ENCODE data around the gene PRKG1.
"Not testable (repeated sequence)": the region's sequence is repeated elsewhere in the genome, so short reads cannot be mapped to it uniquely, and the experiment has no call there.

The PRKG1 gene

DNA sequence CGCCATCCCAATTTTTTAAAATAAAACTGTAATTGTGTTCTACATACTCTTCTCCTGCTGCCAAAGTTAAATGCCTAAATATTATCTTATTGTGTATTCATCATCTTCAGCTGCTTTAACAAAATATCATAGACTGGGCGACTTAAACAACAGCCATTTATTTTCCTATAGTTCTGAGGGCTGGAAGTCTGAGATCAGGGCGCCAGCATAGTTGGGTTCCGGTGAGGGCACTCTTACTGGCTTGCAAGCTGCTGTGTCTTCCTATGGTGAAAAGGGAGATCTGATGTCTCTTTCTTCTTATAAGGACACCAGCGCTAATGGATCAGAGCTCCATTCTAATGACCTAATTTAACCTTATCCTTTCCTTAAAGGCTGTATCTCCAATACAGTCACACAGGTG, 594.8 kb downstream of the PRKG1 start:
- no peak for DNase-seq

DNA sequence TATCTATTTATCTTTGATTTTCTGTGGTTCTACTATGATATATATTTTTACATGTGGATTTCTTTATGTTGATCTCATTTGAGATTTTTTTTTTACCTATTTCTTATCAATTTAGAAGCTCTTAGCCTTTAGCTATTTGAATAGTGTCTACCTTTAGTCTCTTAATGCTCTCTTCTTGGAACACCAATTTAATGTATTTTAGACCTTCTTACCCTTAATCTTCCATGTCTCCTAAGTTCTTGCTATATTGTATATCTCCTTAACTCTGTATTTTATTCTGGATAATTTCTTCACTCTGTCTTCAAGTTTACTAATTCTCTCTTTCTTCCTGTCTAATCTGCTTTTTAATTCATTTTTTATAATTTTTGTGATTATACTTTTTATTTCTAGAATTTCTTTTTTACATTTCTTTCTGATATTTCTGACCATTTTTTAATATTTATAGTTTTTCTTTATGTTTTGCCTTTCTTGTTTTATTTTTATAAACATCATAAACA, 597.8 kb downstream of the PRKG1 start:
- DNase-seq: no peak

DNA sequence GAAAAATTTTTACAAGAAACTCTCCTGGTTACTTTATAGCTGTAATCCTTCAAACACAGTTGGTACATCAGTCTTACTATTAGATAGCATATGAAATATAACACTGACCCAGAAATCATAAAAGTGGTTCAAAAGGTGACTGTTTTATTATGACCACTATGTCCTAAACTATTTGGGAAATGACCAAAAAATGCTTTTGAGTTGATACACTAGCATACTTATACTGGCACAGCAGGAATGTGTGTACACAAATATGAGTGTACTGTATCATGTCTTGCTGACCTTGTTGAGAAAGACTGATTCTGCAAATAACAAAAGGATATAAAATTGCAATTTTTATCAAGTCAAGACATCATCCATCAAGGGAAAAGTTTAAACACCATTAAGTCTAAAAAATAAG, 600.8 kb downstream of the PRKG1 start:
- DNase-seq: no peak

DNA sequence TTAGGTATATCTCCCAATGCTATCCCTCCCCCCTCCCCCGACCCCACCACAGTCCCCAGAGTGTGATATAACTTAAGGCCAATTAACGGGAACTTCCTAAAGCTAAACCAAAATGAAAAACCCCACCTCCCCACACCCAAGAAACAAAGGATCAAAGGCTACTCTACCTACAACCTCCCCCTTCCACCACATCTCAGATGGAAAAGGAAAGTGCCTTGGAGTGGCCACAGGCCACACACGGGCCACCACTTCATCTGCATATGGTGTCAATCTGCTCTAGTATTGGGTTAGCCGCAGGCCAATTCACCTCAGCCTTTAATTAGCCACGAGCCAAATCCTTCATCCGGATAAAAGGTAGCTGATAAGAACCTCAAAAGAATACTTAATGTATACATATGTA, 605.6 kb downstream of the PRKG1 start:
- DNase-seq: no peak

DNA sequence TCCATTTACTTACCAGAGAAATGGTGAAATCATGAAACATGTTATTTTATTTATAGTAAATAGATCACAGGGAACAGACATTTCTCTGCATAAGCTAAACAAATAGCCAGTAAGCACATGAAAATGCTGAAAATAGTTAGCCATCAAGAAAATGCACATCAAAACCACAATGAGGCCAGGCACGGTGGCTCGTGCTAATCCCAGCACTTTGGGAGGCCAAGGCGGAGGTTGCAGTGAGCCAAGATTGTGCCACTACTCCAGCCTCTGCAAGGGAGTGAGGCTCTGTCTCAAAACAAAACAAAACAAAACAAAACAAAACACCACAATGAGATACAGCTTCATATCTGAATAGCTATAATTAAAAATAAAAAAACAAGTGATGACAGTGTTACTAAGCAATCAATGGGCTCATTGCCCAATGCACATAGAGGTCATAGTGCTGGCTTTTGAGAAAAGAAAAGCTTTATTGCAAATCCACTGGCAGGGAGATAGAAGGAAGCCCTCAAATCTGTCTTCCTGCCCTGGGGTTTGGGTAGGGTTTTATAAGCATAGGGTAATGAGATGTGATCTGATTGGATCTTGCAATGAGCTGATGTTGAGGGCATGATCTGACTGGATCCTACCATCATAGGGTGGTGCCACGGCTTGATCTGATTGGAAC, 608.9 kb downstream of the PRKG1 start:
- no peak for DNase-seq

GRCh38 chr10:51685768-51686167, 611.5 kb downstream of the PRKG1 start:
- no peak for DNase-seq

DNA sequence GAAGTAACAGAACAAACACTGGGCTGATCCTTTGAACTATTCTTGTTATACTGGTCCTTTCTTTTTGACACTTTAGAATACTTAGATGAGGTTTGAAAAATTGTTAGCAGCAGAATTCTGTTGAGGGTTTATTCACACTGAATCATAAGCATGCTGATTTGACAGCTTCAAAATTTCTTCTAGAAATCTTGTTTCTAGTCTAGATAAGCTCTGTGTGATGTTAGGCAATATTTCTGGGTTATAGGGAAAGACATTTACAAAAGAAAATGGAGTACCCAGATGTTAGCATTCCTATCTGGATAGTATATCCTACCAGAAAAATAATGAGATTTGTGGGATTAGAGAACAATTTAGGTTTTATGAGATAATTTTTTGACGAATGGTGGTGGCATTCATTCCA, 613.0 kb downstream of the PRKG1 start:
- no peak for DNase-seq

- DNase-seq: not testable (repeated sequence)
These were observed 614.5 kb downstream of the PRKG1 start for GRCh38 chr10:51688826-51689225.

- no peak for DNase-seq
These were observed 615.2 kb downstream of the PRKG1 start for GRCh38 chr10:51689536-51689935.

- no peak for DNase-seq
These were observed 616.8 kb downstream of the PRKG1 start for GRCh38 chr10:51691135-51691534.

- no peak for DNase-seq
These were observed 619.9 kb downstream of the PRKG1 start for GRCh38 chr10:51694086-51694768.

DNA sequence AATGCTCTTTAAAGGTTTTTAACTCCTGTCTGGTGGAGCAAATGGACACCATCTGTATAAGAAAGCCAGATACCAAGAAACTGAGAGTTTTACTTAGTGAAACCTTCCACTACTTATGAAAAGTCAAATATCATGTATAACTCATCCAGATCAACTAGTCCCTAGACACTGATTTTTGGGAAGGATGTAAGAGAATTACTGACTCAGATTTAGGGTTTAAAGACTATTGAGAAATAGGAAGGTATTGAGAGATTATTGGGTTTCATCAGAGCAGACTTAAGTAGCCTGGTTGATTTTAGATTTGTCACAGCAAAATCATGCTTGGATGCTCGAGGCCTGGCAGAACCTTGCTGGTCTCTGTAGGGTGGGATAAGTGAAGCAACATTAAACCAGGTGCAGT, 622.0 kb downstream of the PRKG1 start:
- DNase-seq: no peak

- DNase-seq: no peak
These were observed 624.3 kb downstream of the PRKG1 start for GRCh38 chr10:51698473-51699063.

DNA sequence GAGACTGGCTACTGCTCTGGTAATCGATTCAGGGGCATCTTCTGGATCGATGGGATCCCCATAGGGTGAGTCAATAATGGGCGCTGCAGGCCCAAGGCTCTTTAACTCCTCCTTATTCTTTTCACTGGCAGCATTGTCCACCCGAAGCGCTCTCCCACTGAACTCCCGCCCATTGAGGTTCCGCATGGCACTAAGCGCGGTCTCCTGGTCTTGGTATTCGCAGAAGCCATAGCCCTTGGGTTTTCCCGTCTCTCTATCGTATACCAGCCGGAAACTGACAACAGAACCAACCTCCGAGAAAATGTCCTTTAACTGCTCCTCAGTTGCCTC, 624.8 kb downstream of the PRKG1 start:
- peak; percentile 9 for DNase-seq

GRCh38 chr10:51699475-51700227, 625.4 kb downstream of the PRKG1 start, which contains the start of gene CSTF2T:
CSTF2T (minus strand) TSS chr10:51699595; CDS start chr10:51699549, 46 bp downstream.
- DNase-seq: peak; percentile 74

DNA sequence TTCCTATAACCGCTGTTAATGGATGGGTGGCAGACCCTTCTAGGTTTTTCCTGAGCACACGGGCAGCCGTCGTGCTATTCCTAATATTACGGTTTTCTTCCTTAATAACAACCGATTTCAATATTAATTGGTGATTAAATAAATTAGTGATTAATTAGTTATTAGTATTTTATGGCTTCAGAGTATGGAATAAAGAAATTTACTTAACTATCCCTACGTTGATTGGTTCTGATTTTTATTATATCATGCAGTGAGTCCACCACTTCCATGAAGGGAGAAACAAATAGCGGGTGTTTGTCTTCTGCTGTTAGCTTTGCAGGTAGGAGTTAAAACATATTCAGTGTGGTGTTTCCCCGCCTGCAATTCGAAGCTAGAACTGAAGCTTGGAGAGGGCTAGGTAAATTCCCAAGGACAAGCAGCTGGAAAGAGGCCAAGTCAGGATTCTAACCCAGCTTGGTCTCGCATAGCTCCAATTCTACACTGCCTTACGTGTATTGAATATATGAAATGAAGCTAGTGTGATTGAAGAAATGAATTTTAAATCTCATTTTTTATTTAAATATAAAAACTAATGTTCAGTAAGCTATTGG, 626.0 kb downstream of the PRKG1 start:
- DNase-seq: peak; percentile 26

- DNase-seq: no peak
These were observed 631.5 kb downstream of the PRKG1 start for GRCh38 chr10:51705774-51706173.

DNA sequence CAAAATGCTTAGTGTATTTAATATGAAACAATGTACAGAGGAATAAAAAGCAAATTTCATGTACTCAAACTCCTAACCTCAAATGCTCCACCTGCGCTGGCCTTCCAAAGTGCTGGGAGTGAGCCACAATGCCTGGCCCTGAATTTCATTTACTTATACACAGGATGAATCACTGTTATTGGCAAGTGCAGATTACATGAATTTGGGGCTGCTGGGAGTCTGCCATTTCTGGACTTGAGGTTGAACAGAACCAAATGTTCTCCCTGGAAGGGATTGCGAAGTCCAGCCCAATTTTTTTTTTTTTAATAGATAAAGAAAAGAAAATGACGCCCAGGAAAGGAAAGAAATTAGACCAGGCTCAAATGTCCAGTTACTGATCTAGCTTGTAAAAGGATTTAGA, 631.9 kb downstream of the PRKG1 start:
- DNase-seq: no peak

GRCh38 chr10:51707392-51707791, 633.1 kb downstream of the PRKG1 start:
- no peak for DNase-seq

DNA sequence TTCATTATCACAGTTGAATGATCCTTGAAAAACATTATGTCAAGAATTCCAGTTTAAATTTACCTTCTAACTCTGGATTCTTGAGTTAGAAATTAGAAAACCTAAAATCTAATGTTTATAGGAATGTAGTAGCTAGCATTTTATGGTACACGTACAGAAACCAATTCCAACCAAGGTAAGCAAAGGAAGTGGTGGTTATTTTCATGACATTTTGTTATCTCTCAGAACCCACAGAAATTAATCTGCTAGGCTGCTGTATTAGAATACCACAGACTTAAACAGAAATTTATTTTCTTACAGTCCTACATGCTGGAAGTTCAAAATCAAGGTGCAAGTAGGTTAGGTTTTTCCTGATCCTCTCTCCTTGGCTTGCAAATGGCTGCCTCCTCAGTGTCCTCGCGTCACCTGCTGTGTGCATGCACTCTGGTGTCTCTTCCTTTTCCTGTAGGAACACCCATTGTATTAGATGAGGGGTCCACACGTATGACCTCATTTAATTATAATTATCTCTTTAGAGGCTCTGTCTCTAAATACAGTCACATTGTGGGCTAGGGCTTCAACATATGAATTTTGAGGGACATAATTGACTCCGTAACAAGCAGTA, 633.6 kb downstream of the PRKG1 start:
- no peak for DNase-seq

DNA sequence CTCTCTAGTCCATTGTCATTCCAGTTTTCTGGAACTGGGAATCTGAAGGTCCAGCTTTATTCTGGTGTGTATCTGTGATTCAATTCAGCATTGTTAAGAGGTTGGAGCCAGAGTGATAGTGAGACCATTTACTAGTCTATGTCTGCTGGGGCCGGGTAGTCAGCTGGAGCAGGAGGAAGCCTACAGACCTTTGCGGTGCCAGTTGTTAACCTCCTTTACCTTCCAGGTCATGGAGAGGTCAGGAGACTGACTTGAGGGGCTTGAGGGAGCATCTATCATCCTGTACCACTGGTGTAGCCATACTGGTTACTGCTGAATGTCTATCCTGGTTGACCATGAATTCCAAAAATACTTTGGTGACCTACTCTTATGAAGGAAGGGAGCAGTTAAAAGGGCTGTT, 634.3 kb downstream of the PRKG1 start:
- no peak for DNase-seq

- no peak for DNase-seq
These were observed 635.2 kb downstream of the PRKG1 start for GRCh38 chr10:51709324-51709972.

Data from DMS79 treated with DMSO at 0.1 percent for 48 hours (cell line).